Suppressor macrophage (primary cell): ENCODE data around the gene RHBDF1.

Source experiments
- DNase-seq, 4 experiments: peaks; one replicate each; pipeline ENCODE4 v3.0.0-alpha.2; 2020 to 2022
- total RNA-seq, 17 experiments: gene quantifications; one replicate each; lab custom pipeline; 2026; ENCODE audit warnings: mixed read lengths in 6 of 17, inconsistent platforms in 3 of 17; lab: John Stamatoyannopoulos, UW

The RHBDF1 gene
- total RNA-seq: 3.3 to 15.2 (median 8.6) reads per million in 17 experiments

- DNase-seq: peak in 3 of 4 experiments; percentile 53 to 86 (median 79)
These were observed at the start of gene RHBDF1 for GRCh38 chr16:72561-73548. TSS of gene RHBDF1 (minus strand) at chr16:72631. CDS start at chr16:65015, 7,616 bp downstream.

GRCh38 chr16:120756-121155, 48.3 kb upstream of the RHBDF1 start:
- DNase-seq: no peak

- no peak for DNase-seq
These were observed 47.5 kb upstream of the RHBDF1 start for GRCh38 chr16:119835-120491.

- no peak for DNase-seq
These were observed 46.9 kb upstream of the RHBDF1 start for GRCh38 chr16:119295-119694.

GRCh38 chr16:118857-119256, 46.4 kb upstream of the RHBDF1 start:
- DNase-seq: no peak

GRCh38 chr16:117379-118365, 45.2 kb upstream of the RHBDF1 start:
- DNase-seq: peak; percentile 59 to 82 (median 68)

GRCh38 chr16:116015-116414, 43.6 kb upstream of the RHBDF1 start:
- DNase-seq: no peak

GRCh38 chr16:114327-114726, 41.9 kb upstream of the RHBDF1 start:
- no peak for DNase-seq

- no peak for DNase-seq
These were observed 39.9 kb upstream of the RHBDF1 start for GRCh38 chr16:112153-112840.

GRCh38 chr16:106623-107324, 34.3 kb upstream of the RHBDF1 start:
- DNase-seq: peak; percentile 67 to 88 (median 82)

GRCh38 chr16:105521-105920, 33.1 kb upstream of the RHBDF1 start:
- no peak for DNase-seq

- no peak for DNase-seq
These were observed 32.5 kb upstream of the RHBDF1 start for GRCh38 chr16:104928-105327.

GRCh38 chr16:104355-104754, 31.9 kb upstream of the RHBDF1 start:
- peak; percentile 7 to 45 (median 31) for DNase-seq

GRCh38 chr16:102060-102855, 29.8 kb upstream of the RHBDF1 start:
- no peak for DNase-seq

- no peak for DNase-seq
These were observed 29.2 kb upstream of the RHBDF1 start for GRCh38 chr16:101586-101985.

- DNase-seq: no peak
These were observed 28.6 kb upstream of the RHBDF1 start for GRCh38 chr16:100989-101388.

GRCh38 chr16:97822-98221, 25.4 kb upstream of the RHBDF1 start:
- DNase-seq: peak in 1 of 4 experiments; percentile 1

- peak; percentile 94 to 95 (median 95) for DNase-seq
These were observed 24.5 kb upstream of the RHBDF1 start for GRCh38 chr16:96935-97381.

- DNase-seq: no peak
These were observed 22.5 kb upstream of the RHBDF1 start for GRCh38 chr16:94918-95265.
